CD4-positive, alpha-beta T cell (primary cell): ENCODE results near the gene PIP5KL1. TPM values are rescaled to one million over a fixed set of nuclear protein-coding genes. Genes with fewer than 3 reads are reported as not detected.

Source experiments
- ATAC-seq: fragments of 200-7000 bp; cut with Tn5 transposase; one replicate; pipeline ENCODE4 v1.10.0; 2022; ENCODE audit warnings: mild to moderate bottlenecking; ENCODE audit not compliant: poor library complexity
- CTCF ChIA-PET: fragments of 350-600 bp; sonication (Branson Sonifier 250); formaldehyde crosslinking; loops from one replicate; lab custom pipeline; 2021; ENCODE audit warnings: antibody characterized with exemption, inconsistent platforms; lab: Charles Lee
- POLR2A ChIA-PET: fragments of 350-600 bp; sonication (Branson Sonifier 250); formaldehyde crosslinking; loops from one replicate; lab custom pipeline; 2021; ENCODE audit warnings: antibody characterized with exemption, inconsistent platforms; lab: Charles Lee
- DNase-seq, 14 experiments: peaks; one replicate each; pipeline ENCODE4 v3.0.0-alpha.2; 2013 to 2020; ENCODE audit warnings: mixed read lengths in 2 of 14
- H3K27ac ChIP-seq, 2 donors: one replicate each; pipeline versions ENCODE4 v1.5.1 to v1.7.0; 2013; ENCODE audit warnings: low read length in 2 of 2, low read depth in 1 of 2, mild to moderate bottlenecking in 1 of 2
- H3K27me3 ChIP-seq, 2 experiments: 1 replicate in 1 of 2; 2 replicates in 1 of 2; pipeline versions ENCODE4 v1.6.1 to v1.7.0; 2013; ENCODE audit warnings: low read length in 2 of 2, control low read depth in 1 of 2, mild to moderate bottlenecking in 1 of 2, moderate library complexity in 1 of 2; ENCODE audit not compliant: insufficient read depth in 2 of 2, control insufficient read depth in 1 of 2
- H3K36me3 ChIP-seq: one replicate; pipeline ENCODE4 v1.6.1; 2013; ENCODE audit warnings: low read length, control low read depth; ENCODE audit not compliant: insufficient read depth
- H3K4me1 ChIP-seq: one replicate; pipeline ENCODE4 v1.6.1; 2013; ENCODE audit warnings: low read length, control low read depth; ENCODE audit not compliant: insufficient read depth
- H3K4me3 ChIP-seq: one replicate; pipeline ENCODE4 v1.5.1; 2013; ENCODE audit warnings: mild to moderate bottlenecking, low read length, moderate library complexity
- H3K9me3 ChIP-seq, 2 experiments: 1 replicate in 1 of 2; 2 replicates in 1 of 2; pipeline versions ENCODE4 v1.6.1 to v1.7.0; 2013; ENCODE audit warnings: low read length in 2 of 2, mild to moderate bottlenecking in 2 of 2, control low read depth in 1 of 2, moderate library complexity in 1 of 2; ENCODE audit not compliant: control insufficient read depth in 1 of 2, insufficient read depth in 1 of 2
- H3K27ac Mint-ChIP-seq: one replicate; pipeline ENCODE4 v1.8.0; 2020; ENCODE audit warnings: mixed read lengths
- H3K27me3 Mint-ChIP-seq: one replicate; pipeline ENCODE4 v1.8.0; 2021; ENCODE audit warnings: mixed read lengths
- H3K36me3 Mint-ChIP-seq: one replicate; pipeline ENCODE4 v1.8.0; 2021; ENCODE audit warnings: low read depth, mixed read lengths
- H3K4me1 Mint-ChIP-seq: one replicate; pipeline ENCODE4 v1.8.0; 2021; ENCODE audit warnings: low read depth, mixed read lengths
- H3K4me3 Mint-ChIP-seq: one replicate; pipeline ENCODE4 v1.8.0; 2020; ENCODE audit warnings: mild to moderate bottlenecking, mixed read lengths
- H3K9me3 Mint-ChIP-seq: one replicate; pipeline ENCODE4 v1.8.0; 2020; ENCODE audit warnings: mixed read lengths
- CTCF ChIP-seq: fragments of 200-600 bp; IDR thresholded peaks from one replicate; pipeline ENCODE4 v1.8.0; 2022; ENCODE audit warnings: antibody characterized with exemption, mild to moderate bottlenecking
- intact Hi-C, 2 experiments: fragments of 100-400 bp; cut with DNase I in 1 of 2; cut with micrococcal nuclease in 1 of 2; formaldehyde crosslinking; loops; one replicate each; pipeline versions ENCODE4 v1.15.1 to v1.9.0; 2023 to 2025; cut with DNase I, micrococcal nuclease
- total RNA-seq, 174 experiments: library from RNA in 2 of 174; stranded (reverse) in 2 of 174; gene quantifications; one replicate each; pipeline ENCODE4 v1.2.3 and lab custom pipeline; 2021 to 2026

The PIP5KL1 gene
- total RNA-seq, 2 experiments from 2014 or later = 2.9 to 3.3 TPM

- Mint-ChIP-seq H3K4me1 (peaks cover 41% of the 10 kb centered on the region), H3K36me3 (peaks cover 47% of the 10 kb centered on the region), H3K27ac (peak overlapping the region; percentile 98), H3K27me3 (no peaks in the 10 kb centered on the region), H3K9me3 (no peaks in the 10 kb centered on the region), H3K4me3 (no peak overlapping the region)
- H3K36me3 ChIP-seq = peaks cover 34% of the 10 kb centered on the region
- CTCF ChIA-PET = interaction anchor here (0.7 kb wide), 1 partner anchor 13 kb away, joined by 3 read pairs; no protein-coding TSS in a partner anchor
- no peak overlapping the region for H3K27ac ChIP-seq
- H3K9me3 ChIP-seq = no peaks in the 10 kb centered on the region
- intact Hi-C loops = loop anchor here in 1 of 2 experiments (5.0 kb wide), 2 partner anchors 121 to 171 kb away; partner anchors contain the start of genes CDK9 and TOR2A
- POLR2A ChIA-PET = interaction anchor here (0.6 kb wide), 1 partner anchor 1329 kb away, joined by 3 read pairs; no protein-coding TSS in a partner anchor
- no peaks in the 10 kb centered on the region for H3K27me3 ChIP-seq
- no peak overlapping the region for H3K4me3 ChIP-seq
- peak in 1 of 14 experiments; percentile 30 for DNase-seq
- no peak for TF ChIP-seq CTCF
- H3K4me1 ChIP-seq = peaks cover 49% of the 10 kb centered on the region
- ATAC-seq = no peak
These were observed 22.0 kb downstream of the PIP5KL1 start for GRCh38 chr9:127908660-127908926.

GRCh38 chr9:127907867-127908659 lies 22.5 kb downstream of the PIP5KL1 start:
- H3K4me1 Mint-ChIP-seq = peaks cover 47% of the 10 kb centered on the region
- H3K27ac ChIP-seq = no peak overlapping the region
- intact Hi-C loops = loop anchor here in 1 of 2 experiments (5.0 kb wide), 2 partner anchors 121 to 171 kb away; partner anchors contain the start of genes CDK9 and TOR2A

GRCh38 chr9:127905788-127906191 lies 24.8 kb downstream of the PIP5KL1 start:
- no peak for TF ChIP-seq CTCF
- peaks cover 27% of the 10 kb centered on the region for H3K36me3 Mint-ChIP-seq
- CTCF ChIA-PET = interaction anchor here (1.5 to 2.0 kb wide), 3 partner anchors 11 to 171 kb away, joined by 4 to 6 read pairs (median 5); partner anchors contain the start of genes ST6GALNAC4 and TOR2A
- H3K36me3 ChIP-seq = peaks cover 20% of the 10 kb centered on the region
- intact Hi-C loops = loop anchor here in 1 of 2 experiments (1.0 to 5.0 kb wide), 3 partner anchors 12 to 168 kb away; partner anchors contain the start of genes CDK9, ST6GALNAC4 and TOR2A
- H3K4me1 Mint-ChIP-seq = peaks cover 58% of the 10 kb centered on the region
- H3K9me3 Mint-ChIP-seq = no peaks in the 10 kb centered on the region
- H3K9me3 ChIP-seq = no peaks in the 10 kb centered on the region
- no peaks in the 10 kb centered on the region for H3K27me3 ChIP-seq
- no peaks in the 10 kb centered on the region for H3K27me3 Mint-ChIP-seq
- peak overlapping the region; percentile 63 for H3K4me3 ChIP-seq
- peak overlapping the region; percentile 98 for H3K27ac Mint-ChIP-seq
- peak overlapping the region; percentile 95 to 98 for H3K27ac ChIP-seq
- ATAC-seq = peak; percentile 62
- H3K4me3 Mint-ChIP-seq = peak overlapping the region; percentile 89
- peak; percentile 49 to 88 (median 74) for DNase-seq
- POLR2A ChIA-PET = interaction anchor here (0.5 to 5.0 kb wide), 17 partner anchors 8 to 455 kb away, joined by 3 to 77 read pairs (median 6); partner anchors contain the start of genes CDK9, ENG, FPGS and PIP5KL1
- H3K4me1 ChIP-seq = peaks cover 61% of the 10 kb centered on the region

More at GRCh38 chr9:127907867-127908659, 22.5 kb downstream of the PIP5KL1 start:
- ChIA-PET POLR2A (interaction anchor here (0.6 to 5.0 kb wide), 4 partner anchors 8 to 1329 kb away, joined by 3 to 77 read pairs (median 12); partner anchors contain the start of gene ST6GALNAC4), CTCF (no interaction called here)
- Histone ChIP-seq H3K9me3 (no peaks in the 10 kb centered on the region), H3K4me1 (peaks cover 54% of the 10 kb centered on the region), H3K27me3 (no peaks in the 10 kb centered on the region), H3K4me3 (no peak overlapping the region), H3K36me3 (peaks cover 34% of the 10 kb centered on the region)
- no peak overlapping the region for H3K4me3 Mint-ChIP-seq
- ATAC-seq (no peak), DNase-seq (peak in 1 of 14 experiments; percentile 19)
- H3K27ac Mint-ChIP-seq = peak overlapping the region; percentile 98
- TF ChIP-seq CTCF = no peak
- peaks cover 48% of the 10 kb centered on the region for H3K36me3 Mint-ChIP-seq
- no peaks in the 10 kb centered on the region for H3K9me3 Mint-ChIP-seq
- H3K27me3 Mint-ChIP-seq = no peaks in the 10 kb centered on the region
